HEK293 (cell line): ENCODE data around the gene CST6.

ENCODE experiments used
- CTCF ChIA-PET: fragments of 350-600 bp; formaldehyde crosslinking; extraction: SDS; loops from one replicate; lab custom pipeline; 2021; ENCODE audit warnings: antibody characterized with exemption; lab: Yijun Ruan, JAX
- POLR2A ChIA-PET: fragments of 300-600 bp; formaldehyde crosslinking; extraction: SDS; loops from one replicate; lab custom pipeline; 2020; ENCODE audit warnings: antibody characterized with exemption, inconsistent platforms; lab: Yijun Ruan, JAX
- H3K27ac ChIP-seq: fragments of 200-500 bp; sonication (Bioruptor generic); 2 replicates; pipeline ENCODE4 v1.5.1; 2014; ENCODE audit warnings: low read depth, low read length, control low read depth, inconsistent platforms; ENCODE audit errors: extremely low read depth
- H3K36me3 ChIP-seq, 2 experiments: fragments of 200-500 bp in 1 of 2; sonication (Bioruptor generic) in 1 of 2; 1 replicate in 1 of 2; 2 replicates in 1 of 2; pipeline ENCODE4 v1.5.1; 2014 to 2017; ENCODE audit warnings: inconsistent platforms in 2 of 2, low read length in 2 of 2; ENCODE audit not compliant: control insufficient read depth in 2 of 2, insufficient read depth in 1 of 2
- H3K4me1 ChIP-seq: fragments of 200-500 bp; sonication (Bioruptor generic); 2 replicates; pipeline ENCODE4 v1.5.1; 2014; ENCODE audit warnings: mild to moderate bottlenecking, low read length, inconsistent platforms; ENCODE audit not compliant: control insufficient read depth, insufficient read depth
- H3K4me3 ChIP-seq: 2 replicates; pipeline ENCODE4 v1.5.1; 2011; ENCODE audit warnings: low read depth, mild to moderate bottlenecking, control low read depth, low read length, moderate library complexity
- H3K9me3 ChIP-seq: fragments of 200-500 bp; sonication (Bioruptor generic); 2 replicates; pipeline ENCODE4 v1.5.1; 2014; ENCODE audit warnings: low read depth, low read length, inconsistent platforms; ENCODE audit not compliant: control insufficient read depth, insufficient read depth
- FEZF1 ChIP-seq: fragments of 450-650 bp; formaldehyde crosslinking; IDR thresholded peaks from 2 replicates; pipeline ENCODE4 v1.5.1; 2016; ENCODE audit warnings: missing biosample characterization, missing genetic modification characterization
- GLI4 ChIP-seq: fragments of 450-650 bp; formaldehyde crosslinking; IDR thresholded peaks from 2 replicates; pipeline ENCODE4 v1.5.1; 2016; ENCODE audit warnings: missing biosample characterization, missing genetic modification characterization
- GLIS1 ChIP-seq: fragments of 450-650 bp; formaldehyde crosslinking; IDR thresholded peaks from 2 replicates; pipeline ENCODE4 v1.5.1; 2016; ENCODE audit warnings: missing biosample characterization, missing genetic modification characterization
- KLF9 ChIP-seq: fragments of 450-650 bp; formaldehyde crosslinking; IDR thresholded peaks from 2 replicates; pipeline ENCODE4 v1.5.1; 2016; ENCODE audit warnings: missing biosample characterization, missing genetic modification characterization, low read depth
- YY1 ChIP-seq: fragments of 450-650 bp; formaldehyde crosslinking; IDR thresholded peaks from 2 replicates; pipeline ENCODE4 v1.5.1; 2018; ENCODE audit warnings: missing biosample characterization, missing genetic modification characterization
- ZBTB17 ChIP-seq: fragments of 450-650 bp; formaldehyde crosslinking; IDR thresholded peaks from 2 replicates; pipeline ENCODE4 v1.5.1; 2016; ENCODE audit warnings: missing biosample characterization, missing genetic modification characterization
- ZBTB7A ChIP-seq: fragments of 450-650 bp; formaldehyde crosslinking; IDR thresholded peaks from 2 replicates; pipeline ENCODE4 v1.5.1; 2016; ENCODE audit warnings: low read depth, missing biosample characterization, missing genetic modification characterization
- ZNF114 ChIP-seq: fragments of 450-650 bp; formaldehyde crosslinking; IDR thresholded peaks from 2 replicates; pipeline ENCODE4 v1.5.0; 2017; ENCODE audit warnings: missing biosample characterization, missing genetic modification characterization
- ZNF140 ChIP-seq: fragments of 450-650 bp; formaldehyde crosslinking; IDR thresholded peaks from 2 replicates; pipeline ENCODE4 v1.5.1; 2016; ENCODE audit warnings: missing biosample characterization, missing genetic modification characterization
- ZNF175 ChIP-seq: fragments of 450-650 bp; formaldehyde crosslinking; IDR thresholded peaks from 2 replicates; pipeline ENCODE4 v1.5.1; 2016; ENCODE audit warnings: missing biosample characterization, missing genetic modification characterization
- ZNF184 ChIP-seq: fragments of 450-650 bp; IDR thresholded peaks from 2 replicates; pipeline ENCODE4 v1.5.1; 2018; ENCODE audit warnings: missing biosample characterization, mild to moderate bottlenecking, missing genetic modification characterization
- ZNF274 ChIP-seq, 2 experiments: fragments of 200-500 bp in 1 of 2; fragments of 450-650 bp in 1 of 2; sonication (Bioruptor generic) in 1 of 2; formaldehyde crosslinking in 1 of 2; IDR thresholded peaks; 2 replicates each; pipeline versions ENCODE4 v1.5.1 to v1.6.1; 2014 to 2016; ENCODE audit warnings: borderline replicate concordance in 1 of 2, inconsistent platforms in 1 of 2, low read length in 1 of 2, missing biosample characterization in 1 of 2, missing genetic modification characterization in 1 of 2
- ZNF341 ChIP-seq: fragments of 450-650 bp; formaldehyde crosslinking; IDR thresholded peaks from 2 replicates; pipeline ENCODE4; 2016; ENCODE audit warnings: low read depth, missing biosample characterization, missing genetic modification characterization
- ZNF514 ChIP-seq: fragments of 450-650 bp; formaldehyde crosslinking; IDR thresholded peaks from 2 replicates; pipeline ENCODE4 v1.5.1; 2016; ENCODE audit warnings: missing biosample characterization, missing genetic modification characterization
- ZNF626 ChIP-seq: fragments of 450-650 bp; sonication (Bioruptor Pico); formaldehyde crosslinking; IDR thresholded peaks from 2 replicates; pipeline ENCODE4 v1.5.1; 2018; ENCODE audit warnings: missing biosample characterization, missing genetic modification characterization, inconsistent platforms
- ZNF776 ChIP-seq: fragments of 450-650 bp; formaldehyde crosslinking; IDR thresholded peaks from 2 replicates; pipeline ENCODE4 v1.5.0; 2017; ENCODE audit warnings: missing biosample characterization, missing genetic modification characterization, borderline replicate concordance
- TF ChIP-seq, protein P1 (sequence below): fragments of 450-650 bp; formaldehyde crosslinking; IDR thresholded peaks from 2 replicates; pipeline ENCODE4 v1.5.1; 2016; ENCODE audit warnings: missing biosample characterization, missing genetic modification characterization
- TF ChIP-seq, protein P2 (sequence below): fragments of 450-650 bp; formaldehyde crosslinking; IDR thresholded peaks from 2 replicates; pipeline ENCODE4 v1.5.1; 2016; ENCODE audit warnings: missing biosample characterization, missing genetic modification characterization
- TF ChIP-seq, protein P3 (sequence below): fragments of 450-650 bp; formaldehyde crosslinking; IDR thresholded peaks from 2 replicates; pipeline ENCODE4 v1.5.1; 2016; ENCODE audit warnings: missing biosample characterization, missing genetic modification characterization
- TF ChIP-seq, protein P4 (sequence below): fragments of 450-650 bp; formaldehyde crosslinking; IDR thresholded peaks from 2 replicates; pipeline ENCODE4 v1.5.0; 2017; ENCODE audit warnings: missing biosample characterization, missing genetic modification characterization, borderline replicate concordance
- TF ChIP-seq, protein P5 (sequence below): fragments of 450-650 bp; formaldehyde crosslinking; IDR thresholded peaks from 2 replicates; pipeline ENCODE4 v1.5.1; 2016; ENCODE audit warnings: missing biosample characterization, missing genetic modification characterization
- TF ChIP-seq, protein P6 (sequence below): sonication (generic); formaldehyde crosslinking; IDR thresholded peaks from 2 replicates; pipeline ENCODE4 v1.8.1; 2022; ENCODE audit warnings: mild to moderate bottlenecking, moderate library complexity, missing genetic modification reagents

Gene CST6

DNA sequence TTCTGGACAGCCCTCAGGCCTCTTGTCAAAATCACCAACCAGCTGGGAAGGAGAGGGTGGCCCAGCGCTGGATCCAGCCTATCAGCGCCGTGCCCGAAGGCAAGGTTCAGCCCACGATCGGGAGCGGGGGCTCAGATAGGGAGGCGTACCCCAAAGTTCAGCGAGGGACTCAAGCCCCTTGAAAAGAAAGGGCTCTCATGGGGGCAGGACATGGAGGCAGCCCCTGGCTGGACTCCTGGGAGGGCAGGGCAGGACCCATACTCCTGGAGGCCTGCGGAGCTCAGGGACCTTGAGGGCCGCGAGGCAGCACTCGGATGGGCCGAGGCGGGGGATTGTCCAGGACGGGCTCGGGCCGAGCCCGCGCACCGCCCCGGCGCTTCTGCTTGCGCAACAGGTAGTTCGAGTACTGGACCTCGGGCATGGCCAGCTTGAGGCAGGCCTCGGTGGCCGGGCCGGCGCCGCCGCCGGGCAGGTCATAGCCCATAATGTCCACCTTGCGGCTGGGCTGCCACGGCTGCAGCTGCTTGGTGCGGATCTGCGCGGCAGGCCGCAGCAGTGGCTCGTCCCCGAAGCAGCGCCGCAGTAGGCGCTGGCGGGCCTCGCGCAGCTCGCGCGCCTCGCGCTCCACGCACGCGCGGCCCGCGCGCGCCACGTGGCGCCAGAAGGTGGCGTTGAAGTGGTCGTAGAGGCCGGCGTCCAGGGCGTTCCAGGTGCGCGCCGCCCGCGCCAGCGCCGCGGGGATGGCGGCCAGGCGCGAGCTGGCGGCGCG, 30.6 kb downstream of the CST6 start:
- no peak overlapping the region for H3K4me3 ChIP-seq
- no peak overlapping the region for H3K27ac ChIP-seq
- TF ChIP-seq ZNF274 (IDR thresholded peaks at IDR 0.05; ENCODE audit: low read length) (no peak), ZNF274 (tag by site-specific recombination; IDR thresholded peaks at IDR 0.05; ENCODE audit: borderline replicate concordance) (no peak), ZNF514 (no peak), ZBTB7A (tag by site-specific recombination) (no peak), FEZF1 (tag by site-specific recombination) (no peak), ZNF140 (no peak), ZNF626 (tag by site-specific recombination) (no peak), ZNF776 (tag by site-specific recombination) (no peak), ZNF341 (tag by site-specific recombination) (no peak), ZNF175 (tag by site-specific recombination) (no peak), GLI4 (tag by site-specific recombination) (no peak), ZNF184 (tag by site-specific recombination) (no peak), KLF9 (no peak), ZNF114 (tag by site-specific recombination) (no peak)
- TF ChIP-seq, protein P1, sequence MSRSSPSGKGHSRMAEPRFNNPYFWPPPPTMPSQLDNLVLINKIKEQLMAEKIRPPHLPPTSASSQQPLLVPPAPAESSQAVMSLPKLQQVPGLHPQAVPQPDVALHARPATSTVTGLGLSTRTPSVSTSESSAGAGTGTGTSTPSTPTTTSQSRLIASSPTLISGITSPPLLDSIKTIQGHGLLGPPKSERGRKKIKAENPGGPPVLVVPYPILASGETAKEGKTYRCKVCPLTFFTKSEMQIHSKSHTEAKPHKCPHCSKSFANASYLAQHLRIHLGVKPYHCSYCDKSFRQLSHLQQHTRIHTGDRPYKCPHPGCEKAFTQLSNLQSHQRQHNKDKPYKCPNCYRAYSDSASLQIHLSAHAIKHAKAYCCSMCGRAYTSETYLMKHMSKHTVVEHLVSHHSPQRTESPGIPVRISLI (tag by site-specific recombination): no peak
- TF ChIP-seq, protein P2, sequence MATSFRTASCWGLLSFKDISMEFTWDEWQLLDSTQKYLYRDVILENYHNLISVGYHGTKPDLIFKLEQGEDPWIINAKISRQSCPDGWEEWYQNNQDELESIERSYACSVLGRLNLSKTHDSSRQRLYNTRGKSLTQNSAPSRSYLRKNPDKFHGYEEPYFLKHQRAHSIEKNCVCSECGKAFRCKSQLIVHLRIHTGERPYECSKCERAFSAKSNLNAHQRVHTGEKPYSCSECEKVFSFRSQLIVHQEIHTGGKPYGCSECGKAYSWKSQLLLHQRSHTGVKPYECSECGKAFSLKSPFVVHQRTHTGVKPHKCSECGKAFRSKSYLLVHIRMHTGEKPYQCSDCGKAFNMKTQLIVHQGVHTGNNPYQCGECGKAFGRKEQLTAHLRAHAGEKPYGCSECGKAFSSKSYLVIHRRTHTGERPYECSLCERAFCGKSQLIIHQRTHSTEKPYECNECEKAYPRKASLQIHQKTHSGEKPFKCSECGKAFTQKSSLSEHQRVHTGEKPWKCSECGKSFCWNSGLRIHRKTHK (tag by site-specific recombination): no peak
- TF ChIP-seq, protein P3, sequence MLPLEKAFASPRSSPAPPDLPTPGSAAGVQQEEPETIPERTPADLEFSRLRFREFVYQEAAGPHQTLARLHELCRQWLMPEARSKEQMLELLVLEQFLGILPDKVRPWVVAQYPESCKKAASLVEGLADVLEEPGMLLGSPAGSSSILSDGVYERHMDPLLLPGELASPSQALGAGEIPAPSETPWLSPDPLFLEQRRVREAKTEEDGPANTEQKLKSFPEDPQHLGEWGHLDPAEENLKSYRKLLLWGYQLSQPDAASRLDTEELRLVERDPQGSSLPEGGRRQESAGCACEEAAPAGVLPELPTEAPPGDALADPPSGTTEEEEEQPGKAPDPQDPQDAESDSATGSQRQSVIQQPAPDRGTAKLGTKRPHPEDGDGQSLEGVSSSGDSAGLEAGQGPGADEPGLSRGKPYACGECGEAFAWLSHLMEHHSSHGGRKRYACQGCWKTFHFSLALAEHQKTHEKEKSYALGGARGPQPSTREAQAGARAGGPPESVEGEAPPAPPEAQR (tag by site-specific recombination): no peak
- CTCF ChIA-PET: interaction anchor here (0.6 to 1.0 kb wide), 4 partner anchors 13 to 245 kb away, joined by 3 to 4 read pairs (median 3); no protein-coding TSS in a partner anchor
- no peaks in the 10 kb centered on the region for H3K36me3 ChIP-seq
- POLR2A ChIA-PET: no interaction called here
- no peaks in the 10 kb centered on the region for H3K4me1 ChIP-seq
- no peaks in the 10 kb centered on the region for H3K9me3 ChIP-seq

DNA sequence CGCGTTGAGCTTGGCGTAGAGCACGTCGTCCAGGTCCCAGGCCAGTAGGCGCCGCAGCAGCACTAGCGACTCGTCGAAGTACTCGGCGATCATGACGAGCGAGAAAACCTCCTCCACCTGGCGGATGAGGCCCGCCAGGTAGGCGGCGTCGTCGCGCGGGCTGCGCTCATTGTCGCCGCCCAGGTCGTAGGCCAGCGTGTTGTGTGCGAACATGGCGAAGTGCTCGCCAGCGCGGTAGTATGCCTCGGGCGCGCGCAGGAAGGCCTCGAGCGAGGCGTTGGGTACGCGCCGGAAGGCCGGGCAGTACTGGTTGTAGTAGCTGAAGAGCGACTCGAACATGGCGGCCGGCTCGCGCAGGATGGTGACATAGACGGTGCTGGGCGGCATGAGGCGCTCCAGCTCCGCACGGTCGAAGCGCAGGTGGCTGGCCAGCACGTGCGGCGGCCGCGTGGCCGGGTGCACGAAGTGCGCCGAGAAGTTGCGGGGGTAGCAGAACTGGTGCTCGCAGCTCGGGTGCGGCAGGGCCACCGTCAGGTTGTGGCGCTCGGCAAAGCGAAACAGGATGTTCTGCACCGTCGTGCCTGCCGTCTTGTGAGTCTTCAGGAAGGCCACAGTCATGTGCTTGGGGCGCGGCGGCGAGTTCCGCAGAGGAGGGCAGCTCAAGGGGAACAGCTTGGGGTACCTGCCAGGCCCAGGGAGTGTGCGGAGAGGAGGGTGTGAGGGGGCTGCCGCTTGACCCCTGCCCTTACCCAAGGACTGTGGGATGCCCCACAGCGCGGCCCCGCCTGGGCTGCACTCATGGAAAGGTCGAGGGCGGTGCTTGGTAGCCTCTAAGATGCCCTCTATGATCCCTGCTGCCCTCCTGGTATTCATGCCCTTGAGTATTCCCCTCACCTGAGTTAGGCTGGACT, 31.4 kb downstream of the CST6 start:
- Histone ChIP-seq H3K27ac (no peak overlapping the region), H3K36me3 (no peaks in the 10 kb centered on the region), H3K4me3 (no peak overlapping the region), H3K4me1 (no peaks in the 10 kb centered on the region), H3K9me3 (no peaks in the 10 kb centered on the region)
- ChIA-PET POLR2A (no interaction called here), CTCF (interaction anchor here (0.5 to 5.3 kb wide), 10 partner anchors 12 to 246 kb away, joined by 3 to 49 read pairs (median 4); no protein-coding TSS in a partner anchor)
- no peak for TF ChIP-seq ZBTB17 (tag by site-specific recombination)
- TF ChIP-seq, protein P4, sequence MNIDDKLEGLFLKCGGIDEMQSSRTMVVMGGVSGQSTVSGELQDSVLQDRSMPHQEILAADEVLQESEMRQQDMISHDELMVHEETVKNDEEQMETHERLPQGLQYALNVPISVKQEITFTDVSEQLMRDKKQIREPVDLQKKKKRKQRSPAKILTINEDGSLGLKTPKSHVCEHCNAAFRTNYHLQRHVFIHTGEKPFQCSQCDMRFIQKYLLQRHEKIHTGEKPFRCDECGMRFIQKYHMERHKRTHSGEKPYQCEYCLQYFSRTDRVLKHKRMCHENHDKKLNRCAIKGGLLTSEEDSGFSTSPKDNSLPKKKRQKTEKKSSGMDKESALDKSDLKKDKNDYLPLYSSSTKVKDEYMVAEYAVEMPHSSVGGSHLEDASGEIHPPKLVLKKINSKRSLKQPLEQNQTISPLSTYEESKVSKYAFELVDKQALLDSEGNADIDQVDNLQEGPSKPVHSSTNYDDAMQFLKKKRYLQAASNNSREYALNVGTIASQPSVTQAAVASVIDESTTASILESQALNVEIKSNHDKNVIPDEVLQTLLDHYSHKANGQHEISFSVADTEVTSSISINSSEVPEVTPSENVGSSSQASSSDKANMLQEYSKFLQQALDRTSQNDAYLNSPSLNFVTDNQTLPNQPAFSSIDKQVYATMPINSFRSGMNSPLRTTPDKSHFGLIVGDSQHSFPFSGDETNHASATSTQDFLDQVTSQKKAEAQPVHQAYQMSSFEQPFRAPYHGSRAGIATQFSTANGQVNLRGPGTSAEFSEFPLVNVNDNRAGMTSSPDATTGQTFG (tag by site-specific recombination): no peak
- no peak for TF ChIP-seq YY1
- TF ChIP-seq, protein P5, sequence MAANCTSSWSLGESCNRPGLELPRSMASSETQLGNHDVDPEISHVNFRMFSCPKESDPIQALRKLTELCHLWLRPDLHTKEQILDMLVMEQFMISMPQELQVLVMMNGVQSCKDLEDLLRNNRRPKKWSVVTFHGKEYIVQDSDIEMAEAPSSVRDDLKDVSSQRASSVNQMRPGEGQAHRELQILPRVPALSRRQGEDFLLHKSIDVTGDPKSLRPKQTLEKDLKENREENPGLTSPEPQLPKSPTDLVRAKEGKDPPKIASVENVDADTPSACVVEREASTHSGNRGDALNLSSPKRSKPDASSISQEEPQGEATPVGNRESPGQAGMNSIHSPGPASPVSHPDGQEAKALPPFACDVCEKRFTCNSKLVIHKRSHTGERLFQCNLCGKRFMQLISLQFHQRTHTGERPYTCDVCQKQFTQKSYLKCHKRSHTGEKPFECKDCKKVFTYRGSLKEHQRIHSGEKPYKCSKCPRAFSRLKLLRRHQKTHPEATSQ (tag by site-specific recombination): no peak
- TF ChIP-seq, protein P6, sequence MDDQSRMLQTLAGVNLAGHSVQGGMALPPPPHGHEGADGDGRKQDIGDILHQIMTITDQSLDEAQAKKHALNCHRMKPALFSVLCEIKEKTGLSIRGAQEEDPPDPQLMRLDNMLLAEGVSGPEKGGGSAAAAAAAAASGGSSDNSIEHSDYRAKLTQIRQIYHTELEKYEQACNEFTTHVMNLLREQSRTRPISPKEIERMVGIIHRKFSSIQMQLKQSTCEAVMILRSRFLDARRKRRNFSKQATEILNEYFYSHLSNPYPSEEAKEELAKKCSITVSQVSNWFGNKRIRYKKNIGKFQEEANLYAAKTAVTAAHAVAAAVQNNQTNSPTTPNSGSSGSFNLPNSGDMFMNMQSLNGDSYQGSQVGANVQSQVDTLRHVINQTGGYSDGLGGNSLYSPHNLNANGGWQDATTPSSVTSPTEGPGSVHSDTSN (CRISPR knock-in tag): no peak
- TF ChIP-seq GLIS1 (tag by site-specific recombination): no peak
